ENCODE measurements around the gene CASP9. TPM values are rescaled to one million over a fixed set of nuclear protein-coding genes. Genes with fewer than 3 reads are reported as not detected.

Gene CASP9
- total RNA-seq, 1 experiment from 2014 or later, result 15.9 TPM

- H3K4me3 Mint-ChIP-seq, result no peak overlapping the region
- no CpG with 5 or more reads among the region's 8 CpGs for WGBS (ENCODE audit: extremely low coverage, insufficient read length, low lambda C conversion rate)
- no peak overlapping the region for H4K91ac ChIP-seq (ENCODE audit: insufficient read length, low read depth, low read length)
- no peak overlapping the region for H3K27ac Mint-ChIP-seq
- H3K4me1 ChIP-seq (ENCODE audit: insufficient read depth, low read length), result no peaks in the 10 kb centered on the region
- H3K56ac ChIP-seq (ENCODE audit: insufficient read length, low read depth, low read length), result no peak overlapping the region
- no peaks in the 10 kb centered on the region for H3K79me2 ChIP-seq (ENCODE audit: insufficient read depth, low read length)
- no peaks in the 10 kb centered on the region for H3K23me2 ChIP-seq (ENCODE audit: insufficient read length, low read depth, low read length, poor library complexity, severe bottlenecking)
- H3K27me3 ChIP-seq (ENCODE audit: insufficient read depth, low read length), result no peaks in the 10 kb centered on the region
- H2BK120ac ChIP-seq (ENCODE audit: low read depth, low read length, poor library complexity, severe bottlenecking), result no peak overlapping the region
- H4K8ac ChIP-seq (replicated peaks; ENCODE audit: insufficient read length, low read depth, low read length), result no peak overlapping the region
- H3K9me3 ChIP-seq (ENCODE audit: control insufficient read depth, low read depth, low read length), result no peaks in the 10 kb centered on the region
- no peak overlapping the region for H2BK5ac ChIP-seq (ENCODE audit: insufficient read length, low read length)
- no peaks in the 10 kb centered on the region for H3K79me1 ChIP-seq (ENCODE audit: insufficient read depth, low read depth, low read length, poor library complexity, severe bottlenecking)
- no peaks in the 10 kb centered on the region for H4K20me1 ChIP-seq (ENCODE audit: control insufficient read depth, insufficient read depth, insufficient read length)
- H3K27me3 Mint-ChIP-seq (ENCODE audit: low read depth), result no peaks in the 10 kb centered on the region
- no peak overlapping the region for H3K14ac ChIP-seq (ENCODE audit: insufficient read depth, low read length)
- no peak overlapping the region for H2BK12ac ChIP-seq (ENCODE audit: insufficient read length, low read depth, low read length)
- no peak overlapping the region for H2AK5ac ChIP-seq (ENCODE audit: insufficient read length, low read length)
- no peak overlapping the region for H2AFZ ChIP-seq (ENCODE audit: low read length)
- H3K18ac ChIP-seq (ENCODE audit: insufficient read length, low read depth, low read length), result no peak overlapping the region
- no peak overlapping the region for H2BK15ac ChIP-seq (ENCODE audit: low read depth, low read length)
- H3K4me1 Mint-ChIP-seq, result no peaks in the 10 kb centered on the region
- no peak for TF ChIP-seq CTCF (conservative IDR thresholded peaks at IDR 0.05)
- no peak overlapping the region for H3K23ac ChIP-seq (ENCODE audit: insufficient read length, low read depth, low read length)
- peaks cover 17 to 65% (median 38%) of the 10 kb centered on the region in 3 experiments; a peak in 6 of 7 replicates for H3K36me3 Mint-ChIP-seq (ENCODE audit: insufficient read depth in 1 of 3, low read depth in 3 of 3)
- no peak overlapping the region for H2BK20ac ChIP-seq (ENCODE audit: low read depth, low read length, poor library complexity, severe bottlenecking)
- no peak overlapping the region for H3K27ac ChIP-seq (ENCODE audit: insufficient read length, low read depth, low read length)
- no peak overlapping the region for H3K9ac ChIP-seq (ENCODE audit: extremely low read depth, insufficient read length, low read length)
- DNase-seq, result no peak
- no peak overlapping the region for H3K4me2 ChIP-seq (ENCODE audit: insufficient read depth, insufficient read length, low read length)
- H3K4ac ChIP-seq (ENCODE audit: low read depth, low read length), result no peak overlapping the region
- H3T11ph ChIP-seq (ENCODE audit: low read length), result no peak overlapping the region
- H3K9me3 Mint-ChIP-seq, result no peaks in the 10 kb centered on the region
- no peak overlapping the region for H4K5ac ChIP-seq (ENCODE audit: insufficient read length, low read depth, low read length)
Observed at GRCh38 chr1:15540186-15540585, 16.2 kb upstream of the CASP9 start.
